ENCODE data around the gene FAM234B.
"Not testable (repeated sequence)": the region's sequence is repeated elsewhere in the genome, so short reads cannot be mapped to it uniquely, and the experiment has no call there.

DNA sequence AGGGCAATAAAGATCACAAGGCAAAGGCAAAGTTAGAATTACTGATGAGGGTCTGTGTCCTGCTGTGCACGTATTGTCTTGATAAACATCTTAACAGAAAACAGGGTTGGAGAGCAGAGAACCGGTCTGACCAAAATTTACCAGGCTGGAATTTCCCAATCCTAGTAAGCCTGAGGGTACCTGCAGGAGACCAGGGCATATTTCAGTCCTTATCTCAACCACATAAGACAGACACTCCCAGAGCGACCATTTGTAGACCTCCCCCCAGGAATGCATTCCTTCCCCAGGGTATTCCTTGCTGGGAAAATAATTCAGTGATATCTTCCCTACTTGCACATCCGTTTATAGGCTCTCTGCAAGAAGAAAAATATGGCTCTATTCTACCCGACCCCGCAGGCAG lies 9.4 kb downstream of the FAM234B start:
- TF ChIP-seq POLR2A, CTCF (IDR thresholded peaks at IDR 0.05): not testable (repeated sequence)
